VCaP (cell line): Measurements from ENCODE around the gene LYPLA2.

Experiments used
- H3K27ac ChIP-seq: fragments of 450-650 bp; 2 replicates; pipeline ENCODE4 v1.5.1; 2017
- TF ChIP-seq, protein P1 (sequence below): fragments of 450-650 bp; conservative IDR thresholded peaks from 2 replicates; pipeline ENCODE4 v1.5.1; 2017; ENCODE audit warnings: mild to moderate bottlenecking, moderate library complexity

The LYPLA2 gene

DNA sequence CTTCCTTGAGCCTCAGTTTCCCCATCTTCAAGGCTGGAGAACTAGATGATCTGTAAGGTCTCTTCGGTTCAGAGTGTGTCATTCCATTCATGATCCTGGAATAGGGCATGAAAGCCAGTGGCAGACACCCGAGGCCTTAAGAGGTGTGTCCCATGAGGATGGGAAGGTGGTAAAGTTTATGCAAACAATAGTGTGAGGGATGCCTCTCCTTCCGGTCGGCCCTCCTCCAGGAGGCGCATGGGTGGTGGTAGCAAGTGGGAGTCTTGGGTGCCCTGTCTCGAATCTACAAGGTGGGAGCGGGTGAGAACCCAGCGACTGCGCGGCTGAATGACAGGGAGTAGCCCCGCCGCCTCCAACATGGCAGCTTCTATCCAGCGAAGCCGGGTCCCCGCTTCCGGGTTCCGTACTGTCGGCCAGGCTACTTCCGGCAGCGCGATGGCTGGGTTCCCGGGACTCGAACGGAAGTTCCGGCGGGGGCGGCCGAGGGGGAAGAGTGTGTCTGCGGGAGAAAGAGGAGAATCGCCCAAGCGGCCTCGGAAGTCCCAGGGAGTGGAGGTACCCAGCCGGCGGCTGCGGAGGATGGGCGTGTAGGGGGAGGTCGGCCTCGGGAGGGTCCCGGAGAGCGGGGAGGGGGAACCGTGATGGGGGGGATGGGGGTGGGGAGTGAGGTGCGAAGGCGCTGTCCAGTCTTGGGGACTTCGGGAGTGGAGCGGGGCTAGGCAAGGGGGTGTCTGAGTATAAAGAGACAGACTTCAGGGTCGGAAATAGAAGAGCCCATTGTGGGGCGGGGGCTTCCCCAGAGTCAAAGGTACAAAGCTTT lies at the start of gene LYPLA2:
Gene LYPLA2 (plus strand): TSS at position 450 of the 820 bp plus-strand sequence. CDS start 1,538 bp downstream, outside the sequence.
- TF ChIP-seq, protein P1, sequence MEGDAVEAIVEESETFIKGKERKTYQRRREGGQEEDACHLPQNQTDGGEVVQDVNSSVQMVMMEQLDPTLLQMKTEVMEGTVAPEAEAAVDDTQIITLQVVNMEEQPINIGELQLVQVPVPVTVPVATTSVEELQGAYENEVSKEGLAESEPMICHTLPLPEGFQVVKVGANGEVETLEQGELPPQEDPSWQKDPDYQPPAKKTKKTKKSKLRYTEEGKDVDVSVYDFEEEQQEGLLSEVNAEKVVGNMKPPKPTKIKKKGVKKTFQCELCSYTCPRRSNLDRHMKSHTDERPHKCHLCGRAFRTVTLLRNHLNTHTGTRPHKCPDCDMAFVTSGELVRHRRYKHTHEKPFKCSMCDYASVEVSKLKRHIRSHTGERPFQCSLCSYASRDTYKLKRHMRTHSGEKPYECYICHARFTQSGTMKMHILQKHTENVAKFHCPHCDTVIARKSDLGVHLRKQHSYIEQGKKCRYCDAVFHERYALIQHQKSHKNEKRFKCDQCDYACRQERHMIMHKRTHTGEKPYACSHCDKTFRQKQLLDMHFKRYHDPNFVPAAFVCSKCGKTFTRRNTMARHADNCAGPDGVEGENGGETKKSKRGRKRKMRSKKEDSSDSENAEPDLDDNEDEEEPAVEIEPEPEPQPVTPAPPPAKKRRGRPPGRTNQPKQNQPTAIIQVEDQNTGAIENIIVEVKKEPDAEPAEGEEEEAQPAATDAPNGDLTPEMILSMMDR = no peak
- H3K27ac ChIP-seq = peak within 1 kb of the TSS; percentile 78

DNA sequence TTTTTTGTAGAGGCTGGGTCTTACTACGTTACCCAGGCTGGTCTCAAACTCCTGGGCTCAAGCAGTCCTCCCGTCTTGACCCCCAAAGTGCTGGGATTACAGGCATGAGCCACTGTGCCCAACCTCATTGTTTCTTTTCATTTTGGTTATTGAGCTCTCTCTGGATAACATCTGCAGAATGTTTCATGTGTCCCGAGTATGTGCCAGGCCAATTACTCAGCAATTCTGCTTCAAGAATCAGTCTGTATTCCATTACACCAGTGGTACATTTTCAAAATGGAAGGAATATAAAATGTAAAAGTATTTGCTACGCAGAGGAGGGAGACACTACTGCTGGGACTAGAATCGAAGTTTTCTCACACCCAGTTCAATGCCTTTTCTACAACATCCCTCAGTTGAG lies 49.3 kb upstream of the LYPLA2 start:
- no peak overlapping the region; the same call in 1 of the 2 replicates for H3K27ac ChIP-seq
- TF ChIP-seq, protein P1 = no peak

DNA sequence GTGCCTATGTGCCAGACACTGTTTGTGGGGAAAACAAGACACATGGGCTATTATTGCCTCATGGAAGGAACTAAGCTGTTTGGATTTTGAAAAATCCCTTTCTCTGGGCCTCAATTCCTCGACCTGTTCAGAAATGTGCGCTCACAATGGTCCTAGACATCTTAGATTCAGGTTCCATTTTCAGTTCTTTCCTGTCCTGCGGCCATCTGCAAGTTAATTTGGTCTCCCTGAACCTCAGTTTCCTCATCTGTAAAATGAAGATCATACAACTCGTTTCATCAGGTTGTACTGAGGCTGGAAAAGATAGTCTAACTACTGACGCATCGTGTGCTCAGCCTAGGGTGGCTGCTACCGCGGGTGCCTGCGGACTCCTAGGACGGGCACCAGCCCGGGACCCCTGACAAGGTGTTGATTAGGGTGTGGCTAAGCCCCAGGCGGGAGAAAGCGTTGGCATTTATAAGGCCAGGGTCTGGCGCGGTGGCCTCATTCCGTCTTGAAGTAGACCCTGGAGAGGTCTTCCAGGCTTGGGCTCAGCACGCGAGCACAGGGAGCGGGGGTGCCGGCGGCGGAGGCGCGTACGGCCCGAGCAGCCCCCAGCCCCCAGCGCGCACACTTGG lies 48.2 kb upstream of the LYPLA2 start:
- peak overlapping the region; percentile 93 for H3K27ac ChIP-seq
- TF ChIP-seq, protein P1 = no peak

DNA sequence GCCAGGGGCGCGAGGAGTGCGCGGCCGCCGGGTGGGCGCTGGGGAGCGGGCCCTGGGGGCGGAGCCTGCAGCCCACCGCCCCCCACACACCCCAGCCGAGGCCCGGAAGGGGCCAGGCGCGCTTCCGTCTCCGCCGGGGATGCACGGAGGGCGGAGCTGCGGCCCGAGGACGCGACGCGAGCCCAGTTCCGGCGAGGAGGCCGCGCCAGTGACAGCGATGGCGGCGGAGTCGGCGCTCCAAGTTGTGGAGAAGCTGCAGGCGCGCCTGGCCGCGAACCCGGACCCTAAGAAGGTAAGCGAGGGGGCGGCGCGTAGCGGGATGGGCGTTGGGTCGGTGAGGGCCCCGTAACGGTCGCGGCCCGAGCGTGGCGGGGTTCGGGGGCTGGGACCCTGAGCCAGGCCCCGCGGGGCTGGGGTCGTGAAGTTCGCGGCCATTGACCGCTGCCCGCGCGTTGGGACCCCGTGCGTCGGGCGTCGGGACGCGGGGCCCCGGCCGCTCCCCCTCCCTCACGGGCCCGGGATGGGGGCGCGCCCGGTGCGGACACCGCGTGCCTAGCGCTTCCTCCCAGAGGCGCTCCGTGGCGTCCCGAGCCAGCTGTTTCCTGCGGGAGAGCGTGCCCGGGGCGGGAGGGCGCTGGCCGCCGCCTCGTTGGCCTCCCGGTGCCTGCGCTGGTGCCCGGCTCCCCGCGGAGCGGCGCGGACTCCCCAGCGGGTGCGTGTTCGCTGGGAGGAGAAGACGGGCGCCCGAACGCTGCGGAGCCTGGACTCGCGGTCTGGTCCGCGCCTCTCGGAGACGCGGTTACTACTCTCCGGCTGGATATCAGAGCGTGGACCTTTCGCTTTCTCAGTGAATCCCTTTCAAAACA lies 47.4 kb upstream of the LYPLA2 start, which contains the start of gene ELOA:
Gene ELOA (plus strand): TSS at position 185 of the 866 bp plus-strand sequence. CDS start 33 bp downstream, at position 218.
- H3K27ac ChIP-seq = peak within 1 kb of the TSS; percentile 93
- TF ChIP-seq, protein P1 = no peak

DNA sequence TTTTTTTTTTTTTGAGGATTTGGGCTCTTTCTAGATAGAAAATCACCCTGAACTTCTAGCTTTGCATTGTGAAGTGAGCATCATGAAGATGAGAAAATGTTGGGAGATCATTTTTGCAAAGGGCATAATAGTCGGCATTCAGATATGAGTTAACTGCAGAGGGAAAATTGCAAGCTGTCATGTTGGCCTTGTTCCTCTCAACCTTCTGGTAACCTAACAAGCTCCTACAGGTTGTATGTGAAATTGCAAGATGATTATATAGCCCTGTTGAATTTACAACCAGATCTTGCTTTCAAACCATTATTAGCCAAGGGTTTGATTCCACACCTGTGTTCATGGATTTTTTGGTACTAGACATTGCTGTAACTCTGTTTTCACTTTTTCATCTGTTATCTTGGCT lies 45.4 kb upstream of the LYPLA2 start:
- H3K27ac ChIP-seq = peak overlapping the region; percentile 93
- TF ChIP-seq, protein P1 = peak; percentile 59; the same call in 1 of the 2 replicates

DNA sequence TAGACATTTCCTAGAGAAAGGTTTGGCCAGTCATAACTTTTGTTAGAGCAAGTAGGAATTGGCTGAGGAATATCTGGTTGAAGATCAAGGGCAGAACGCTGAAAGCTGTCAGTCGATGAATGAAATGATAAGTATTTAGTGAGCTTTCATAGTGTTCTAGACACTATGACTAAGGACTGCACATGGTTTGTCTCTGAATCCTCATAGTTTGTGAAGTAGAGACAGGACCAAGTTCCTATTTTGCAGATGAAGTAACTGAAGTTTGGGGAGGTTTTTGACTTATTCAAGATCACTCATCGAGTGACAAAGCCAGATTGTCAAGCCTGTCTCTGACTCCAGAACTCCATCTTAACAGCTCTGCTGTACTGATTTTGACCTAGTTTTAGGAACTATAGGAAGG lies 42.9 kb upstream of the LYPLA2 start:
- TF ChIP-seq, protein P1 = no peak
- H3K27ac ChIP-seq = no peak overlapping the region
